Panc1 (cell line): ENCODE data around the gene ZBTB48. TPM values are rescaled to one million over a fixed set of nuclear protein-coding genes. Genes with fewer than 3 reads are reported as not detected.

Experiments
- ATAC-seq: fragments of 200-7000 bp; cut with Tn5 transposase; 2 replicates; pipeline ENCODE4 v1.9.1; 2020; ENCODE audit warnings: mild to moderate bottlenecking, moderate library complexity
- BruUV-seq: library from RNA; stranded (reverse); fragments of 400-500 nt; replicated peaks from 2 replicates; lab custom pipeline; 2021; lab: Mats Ljungman, UMichigan
- CTCF ChIA-PET: fragments of 300-600 bp; sonication (Branson Sonifier 250); formaldehyde crosslinking; loops from one replicate; lab custom pipeline; 2022; ENCODE audit warnings: antibody characterized with exemption; lab: Charles Lee
- POLR2A ChIA-PET: fragments of 300-600 bp; sonication (Branson Sonifier 250); formaldehyde crosslinking; loops from one replicate; lab custom pipeline; 2022; ENCODE audit warnings: antibody characterized with exemption; lab: Charles Lee
- DNase-seq: peaks from one replicate; pipeline ENCODE4 v3.0.0-alpha.2; 2010; ENCODE audit warnings: low read depth, low spot score
- H3K27ac ChIP-seq: 2 replicates; pipeline ENCODE4 v1.5.1; 2011; ENCODE audit warnings: mild to moderate bottlenecking, low read length, inconsistent platforms
- H3K27me3 ChIP-seq: fragments of 200-500 bp; sonication (Bioruptor generic); 2 replicates; pipeline ENCODE4 v1.6.0; 2014; ENCODE audit warnings: low read length, inconsistent platforms; ENCODE audit not compliant: control insufficient read depth, insufficient read depth
- H3K36me3 ChIP-seq: fragments of 200-500 bp; sonication (Bioruptor generic); 2 replicates; pipeline ENCODE4 v1.5.1; 2014; ENCODE audit warnings: inconsistent platforms, mild to moderate bottlenecking, low read length, moderate library complexity; ENCODE audit not compliant: control insufficient read depth, insufficient read depth
- H3K4me1 ChIP-seq: 2 replicates; pipeline ENCODE4 v1.5.1; 2011; ENCODE audit warnings: inconsistent platforms, mild to moderate bottlenecking, low read length, moderate library complexity; ENCODE audit not compliant: control insufficient read depth, insufficient read depth
- H3K4me3 ChIP-seq, 2 experiments: 2 replicates each; pipeline ENCODE4 v1.5.1; 2011 to 2012; ENCODE audit warnings: low read depth in 2 of 2, low read length in 2 of 2, mild to moderate bottlenecking in 2 of 2, inconsistent platforms in 1 of 2, moderate library complexity in 1 of 2
- H3K9me3 ChIP-seq: fragments of 200-500 bp; sonication (Bioruptor generic); 2 replicates; pipeline ENCODE4 v1.5.1; 2014; ENCODE audit warnings: low read depth, mild to moderate bottlenecking, inconsistent platforms, low read length, moderate library complexity; ENCODE audit not compliant: control insufficient read depth, insufficient read depth
- CTCF ChIP-seq: fragments of 450-650 bp; IDR thresholded peaks from 2 replicates; pipeline ENCODE4 v1.5.1; 2017; ENCODE audit warnings: mild to moderate bottlenecking
- POLR2AphosphoS5 ChIP-seq: IDR thresholded peaks from 2 replicates; pipeline ENCODE4 v1.6.1; 2012; ENCODE audit warnings: mild to moderate bottlenecking, low read depth, low read length, moderate library complexity
- REST ChIP-seq, 2 experiments: IDR thresholded peaks; 2 replicates each; pipeline ENCODE4 v1.6.1; 2011 to 2012; ENCODE audit warnings: low read depth in 2 of 2, control low read depth in 1 of 2, low read length in 1 of 2, mild to moderate bottlenecking in 1 of 2, moderate library complexity in 1 of 2; ENCODE audit not compliant: insufficient read depth in 1 of 2
- SIN3A ChIP-seq: IDR thresholded peaks from 2 replicates; pipeline ENCODE4 v1.6.1; 2012; ENCODE audit warnings: low read depth, mild to moderate bottlenecking, low read length, moderate library complexity, borderline replicate concordance; ENCODE audit not compliant: insufficient read depth
- TCF7L2 ChIP-seq: IDR thresholded peaks from 2 replicates; pipeline ENCODE4 v1.6.1; 2011; ENCODE audit warnings: mild to moderate bottlenecking, low read depth, low read length, inconsistent platforms
- in situ Hi-C: cut with HindIII; loops from 2 replicates; pipeline ENCODE4 v1.10.0; 2016; ENCODE audit warnings: low sequenced_read_pairs, low pct_unique_long_range_greater_than_20kb
- intact Hi-C: fragments of 100-400 bp; cut with micrococcal nuclease; formaldehyde crosslinking; loops from one replicate; pipeline ENCODE4 v1.10.0; 2022; ENCODE audit not compliant: unreplicated experiment
- total RNA-seq: library from RNA; stranded (reverse); gene quantifications from one replicate; pipeline ENCODE4 v1.2.1, GENCODE V29; 2021; ENCODE audit not compliant: unreplicated experiment

The ZBTB48 gene
- total RNA-seq, 1 experiment from 2014 or later: 40.7 TPM

GRCh38 chr1:6603238-6603914 lies 23.6 kb downstream of the ZBTB48 start:
- no peak for DNase-seq
- Histone ChIP-seq H3K9me3 (no peaks in the 10 kb centered on the region), H3K27me3 (no peaks in the 10 kb centered on the region), H3K4me1 (peaks cover 19% of the 10 kb centered on the region), H3K36me3 (no peaks in the 10 kb centered on the region; the same call in 1 of the 2 replicates), H3K4me3 (peak overlapping the region; percentile 54 to 61), H3K27ac (peak overlapping the region; percentile 97)
- TF ChIP-seq POLR2AphosphoS5 (peak; percentile 26), TCF7L2 (0 out of 2 replicates have a peak, but pooled peaks have one; percentile 38), SIN3A (no peak), REST (IDR thresholded peaks at IDR 0.05; ENCODE audit: insufficient read depth in 1 of 2, low read depth in 2 of 2, low read length in 1 of 2) (no peak), CTCF (no peak)
- ATAC-seq: peak; percentile 52
- POLR2A ChIA-PET: no interaction called here
- intact Hi-C loops: no loop called here
- in situ Hi-C loops: no loop called here
- CTCF ChIA-PET: interaction anchor here (1.0 kb wide), 1 partner anchor 9 kb away, joined by 3 read pairs; no protein-coding TSS in a partner anchor
- BruUV-seq: TSS peak; percentile 96

GRCh38 chr1:6603915-6604558 lies 24.2 kb downstream of the ZBTB48 start:
- H3K27ac ChIP-seq: peak overlapping the region; percentile 97
- in situ Hi-C loops (no loop called here), intact Hi-C loops (no loop called here)
- BruUV-seq: no TSS peak
- H3K36me3 ChIP-seq: no peaks in the 10 kb centered on the region; the same call in 1 of the 2 replicates
- POLR2A ChIA-PET: no interaction called here
- no peaks in the 10 kb centered on the region for H3K9me3 ChIP-seq
- no peaks in the 10 kb centered on the region for H3K27me3 ChIP-seq
- TF ChIP-seq TCF7L2 (no peak), CTCF (no peak), POLR2AphosphoS5 (no peak), REST (IDR thresholded peaks at IDR 0.05; ENCODE audit: insufficient read depth in 1 of 2, low read depth in 2 of 2, low read length in 1 of 2) (no peak), SIN3A (no peak)
- ATAC-seq (no peak), DNase-seq (no peak)
- CTCF ChIA-PET: interaction anchor here (1.0 kb wide), 1 partner anchor 8 kb away, joined by 3 read pairs; no protein-coding TSS in a partner anchor
- peaks cover 19% of the 10 kb centered on the region for H3K4me1 ChIP-seq
- peak overlapping the region; percentile 54 to 61 for H3K4me3 ChIP-seq
